HL-60 (cell line): ENCODE measurements around the gene LCTL.

Experiments used
- CTCF ChIP-seq: IDR thresholded peaks from one replicate; pipeline ENCODE4 v1.5.1; 2011; ENCODE audit warnings: low read length, control low read depth, inconsistent platforms; ENCODE audit not compliant: insufficient read depth
- GABPA ChIP-seq: IDR thresholded peaks from 2 replicates; pipeline ENCODE4 v1.6.1; 2012; ENCODE audit warnings: low read depth
- POLR2AphosphoS5 ChIP-seq: IDR thresholded peaks from 2 replicates; pipeline ENCODE4 v1.6.1; 2012; ENCODE audit warnings: low read depth
- REST ChIP-seq: IDR thresholded peaks from 2 replicates; pipeline ENCODE4 v1.6.1; 2012; ENCODE audit warnings: low read depth; ENCODE audit not compliant: insufficient replicate concordance
- SPI1 ChIP-seq: IDR thresholded peaks from 2 replicates; pipeline ENCODE4 v1.6.1; 2012; ENCODE audit warnings: low read depth, mild to moderate bottlenecking, borderline replicate concordance

- TF ChIP-seq CTCF (no peak), REST (no peak), POLR2AphosphoS5 (no peak), GABPA (no peak), SPI1 (no peak)
These were observed 607 bp downstream of the LCTL start for GRCh38 chr15:66565141-66565641.
